GM12891 (cell line): Measurements from ENCODE around the gene IER5.

ENCODE experiments used
- DNase-seq: peaks from one replicate; pipeline ENCODE4 v3.0.0; 2011; ENCODE audit warnings: low spot score; ENCODE audit not compliant: insufficient read length
- FAIRE-seq: peaks from 2 replicates; lab custom pipeline; 2011; peaks lifted over from hg19 to GRCh38; lab: Jason Lieb, UNC
- PAX5 ChIP-seq: IDR thresholded peaks from 2 replicates; pipeline ENCODE4 v1.6.1; 2011; ENCODE audit warnings: low read length, moderate library complexity, mild to moderate bottlenecking; ENCODE audit not compliant: insufficient read depth, severe bottlenecking
- POLR2A ChIP-seq: IDR thresholded peaks from 2 replicates; pipeline ENCODE4 v1.6.1; 2011; ENCODE audit warnings: low read depth, low read length, control low read depth
- POLR2AphosphoS5 ChIP-seq: IDR thresholded peaks from 2 replicates; pipeline ENCODE4 v1.6.1; 2011; ENCODE audit warnings: low read depth, low read length, control low read depth
- POU2F2 ChIP-seq: IDR thresholded peaks from 2 replicates; pipeline ENCODE4 v1.6.1; 2011; ENCODE audit warnings: low read depth, mild to moderate bottlenecking, control low read depth, low read length, moderate library complexity
- SPI1 ChIP-seq: IDR thresholded peaks from 2 replicates; pipeline ENCODE4 v1.6.1; 2011; ENCODE audit warnings: low read depth, low read length, control low read depth
- TAF1 ChIP-seq: IDR thresholded peaks from 2 replicates; pipeline ENCODE4 v1.6.1; 2011; ENCODE audit warnings: low read depth, low read length, control low read depth

The IER5 gene

GRCh38 chr1:181104042-181104789 is 15.7 kb downstream of the IER5 start:
- DNase-seq = no peak
- peak; percentile 51 for TF ChIP-seq SPI1
- no peak for TF ChIP-seq POLR2AphosphoS5
- FAIRE-seq = no peak

- TF ChIP-seq POLR2A (no peak; the same call in 1 of the 2 replicates), POLR2AphosphoS5 (no peak), SPI1 (no peak)
- DNase-seq (no peak), FAIRE-seq (peak; percentile 35)
These were observed 16.3 kb downstream of the IER5 start for GRCh38 chr1:181104790-181105133.

- peak; percentile 89 for DNase-seq
- TF ChIP-seq POU2F2 = no peak
- no peak for TF ChIP-seq POLR2AphosphoS5
- no peak; the same call in 1 of the 2 replicates for TF ChIP-seq POLR2A
- no peak for TF ChIP-seq PAX5
- TF ChIP-seq TAF1 = 0 out of 2 replicates have a peak, but pooled peaks have one; percentile 39
- TF ChIP-seq SPI1 = no peak
These were observed 16.9 kb downstream of the IER5 start for GRCh38 chr1:181105134-181106021.

GRCh38 chr1:181106022-181106312 is 17.5 kb downstream of the IER5 start:
- no peak for TF ChIP-seq POLR2A
- DNase-seq (no peak), FAIRE-seq (no peak)

More at GRCh38 chr1:181105134-181106021, 16.9 kb downstream of the IER5 start:
- peak; percentile 72 for FAIRE-seq

- FAIRE-seq (no peak), DNase-seq (no peak)
- no peak for TF ChIP-seq POLR2AphosphoS5
- no peak for TF ChIP-seq PAX5
- TF ChIP-seq SPI1 = no peak
- no peak for TF ChIP-seq POLR2A
- no peak for TF ChIP-seq TAF1
- TF ChIP-seq POU2F2 = no peak
These were observed 18.0 kb downstream of the IER5 start for GRCh38 chr1:181106479-181106878.

- FAIRE-seq = no peak
These were observed 19.2 kb downstream of the IER5 start for GRCh38 chr1:181107711-181108110.

GRCh38 chr1:181108304-181108867 is 19.9 kb downstream of the IER5 start:
- no peak for DNase-seq
- FAIRE-seq = no peak
- TF ChIP-seq TAF1 = no peak
- no peak for TF ChIP-seq SPI1
- no peak for TF ChIP-seq POLR2A

More at GRCh38 chr1:181107711-181108110, 19.2 kb downstream of the IER5 start:
- TF ChIP-seq POLR2AphosphoS5 (no peak), POLR2A (no peak)
- no peak for DNase-seq

GRCh38 chr1:181110013-181110412 is 21.5 kb downstream of the IER5 start:
- no peak for DNase-seq
- TF ChIP-seq PAX5 (no peak), POLR2AphosphoS5 (no peak)
- no peak for FAIRE-seq

- TF ChIP-seq TAF1 (no peak), POLR2AphosphoS5 (no peak), SPI1 (no peak), PAX5 (no peak), POU2F2 (no peak), POLR2A (no peak)
- DNase-seq (no peak), FAIRE-seq (no peak)
These were observed 23.1 kb downstream of the IER5 start for GRCh38 chr1:181111559-181111958.

GRCh38 chr1:181112071-181112929 is 23.8 kb downstream of the IER5 start:
- FAIRE-seq (no peak), DNase-seq (no peak)
- TF ChIP-seq POLR2AphosphoS5 = no peak
- no peak for TF ChIP-seq POU2F2
- no peak for TF ChIP-seq TAF1
- TF ChIP-seq SPI1 = no peak
- no peak for TF ChIP-seq POLR2A
- no peak for TF ChIP-seq PAX5
